H9 (cell line): ENCODE results near the gene CEP83. TPM values are rescaled to one million over a fixed set of nuclear protein-coding genes. Genes with fewer than 3 reads are reported as not detected.

Experiments
- DNase-seq: peaks from one replicate; pipeline ENCODE4 v3.0.0-alpha.2; 2017
- H2AFZ ChIP-seq: one replicate; pipeline ENCODE4 v1.6.1; 2013; ENCODE audit warnings: mild to moderate bottlenecking, low read length, control low read depth, moderate library complexity
- H2AK5ac ChIP-seq: 2 replicates; pipeline ENCODE4 v1.6.1; 2013; ENCODE audit warnings: low read length, control low read depth, mixed read lengths; ENCODE audit not compliant: insufficient read length
- H2BK120ac ChIP-seq: one replicate; pipeline ENCODE4 v1.6.1; 2013; ENCODE audit warnings: low read depth, mild to moderate bottlenecking, low read length, control low read depth, inconsistent platforms; ENCODE audit not compliant: poor library complexity, severe bottlenecking
- H2BK12ac ChIP-seq: 2 replicates; pipeline ENCODE4 v1.6.1; 2013; ENCODE audit warnings: low read length, control low read depth, mixed read lengths, low read depth; ENCODE audit not compliant: insufficient read length
- H2BK15ac ChIP-seq: 2 replicates; pipeline ENCODE4 v1.6.1; 2013; ENCODE audit warnings: low read depth, low read length, control low read depth
- H2BK20ac ChIP-seq: one replicate; pipeline ENCODE4 v1.6.1; 2013; ENCODE audit warnings: low read depth, mild to moderate bottlenecking, low read length, control low read depth, inconsistent platforms; ENCODE audit not compliant: poor library complexity, severe bottlenecking
- H2BK5ac ChIP-seq: 2 replicates; pipeline ENCODE4 v1.6.1; 2013; ENCODE audit warnings: low read length, control low read depth, mixed read lengths; ENCODE audit not compliant: insufficient read length
- H3K14ac ChIP-seq: 2 replicates; pipeline ENCODE4 v1.6.1; 2013; ENCODE audit warnings: low read length, control low read depth; ENCODE audit not compliant: insufficient read depth
- H3K18ac ChIP-seq: 2 replicates; pipeline ENCODE4 v1.6.1; 2013; ENCODE audit warnings: low read depth, mild to moderate bottlenecking, mixed read lengths, low read length, control low read depth; ENCODE audit not compliant: insufficient read length
- H3K23ac ChIP-seq: 2 replicates; pipeline ENCODE4 v1.6.1; 2013; ENCODE audit warnings: low read length, control low read depth, mixed read lengths, low read depth; ENCODE audit not compliant: insufficient read length
- H3K23me2 ChIP-seq: 2 replicates; pipeline ENCODE4 v1.6.1; 2013; ENCODE audit warnings: low read depth, mild to moderate bottlenecking, mixed read lengths, low read length, control low read depth; ENCODE audit not compliant: insufficient read length, poor library complexity, severe bottlenecking
- H3K27ac ChIP-seq: 2 replicates; pipeline ENCODE4 v1.5.1; 2013; ENCODE audit warnings: low read length, control low read depth, mixed read lengths, low read depth; ENCODE audit not compliant: insufficient read length
- H3K27me3 ChIP-seq: 2 replicates; pipeline ENCODE4 v1.6.1; 2013; ENCODE audit warnings: low read length, control low read depth, inconsistent platforms; ENCODE audit not compliant: insufficient read depth
- H3K4ac ChIP-seq: 2 replicates; pipeline ENCODE4 v1.6.1; 2013; ENCODE audit warnings: low read depth, mild to moderate bottlenecking, control low read depth, inconsistent platforms, low read length, moderate library complexity
- H3K4me1 ChIP-seq: 2 replicates; pipeline ENCODE4 v1.6.1; 2013; ENCODE audit warnings: low read length, control low read depth, inconsistent platforms; ENCODE audit not compliant: insufficient read depth
- H3K4me2 ChIP-seq: 2 replicates; pipeline ENCODE4 v1.6.1; 2013; ENCODE audit warnings: low read length, control low read depth, mixed read lengths; ENCODE audit not compliant: insufficient read length, insufficient read depth
- H3K56ac ChIP-seq: 2 replicates; pipeline ENCODE4 v1.6.1; 2013; ENCODE audit warnings: low read depth, mild to moderate bottlenecking, mixed read lengths, low read length, control low read depth; ENCODE audit not compliant: insufficient read length
- H3K79me1 ChIP-seq: 2 replicates; pipeline ENCODE4 v1.6.1; 2013; ENCODE audit warnings: low read depth, mild to moderate bottlenecking, moderate library complexity, low read length, control low read depth, inconsistent platforms; ENCODE audit not compliant: insufficient read depth, poor library complexity, severe bottlenecking
- H3K79me2 ChIP-seq: 2 replicates; pipeline ENCODE4 v1.6.1; 2013; ENCODE audit warnings: low read length, control low read depth, inconsistent platforms; ENCODE audit not compliant: insufficient read depth
- H3K9ac ChIP-seq: 2 replicates; pipeline ENCODE4 v1.6.1; 2013; ENCODE audit warnings: low read length, control low read depth, mixed read lengths; ENCODE audit not compliant: insufficient read length; ENCODE audit errors: extremely low read depth
- H3K9me3 ChIP-seq: one replicate; pipeline ENCODE4 v1.6.1; 2013; ENCODE audit warnings: low read depth, low read length, inconsistent platforms; ENCODE audit not compliant: control insufficient read depth
- H3T11ph ChIP-seq: one replicate; pipeline ENCODE4 v1.6.1; 2013; ENCODE audit warnings: mild to moderate bottlenecking, low read length, control low read depth, inconsistent platforms
- H4K20me1 ChIP-seq: one replicate; pipeline ENCODE4 v1.6.1; 2013; ENCODE audit not compliant: control insufficient read depth, insufficient read length, insufficient read depth
- H4K5ac ChIP-seq: 2 replicates; pipeline ENCODE4 v1.6.1; 2013; ENCODE audit warnings: low read depth, mild to moderate bottlenecking, mixed read lengths, low read length, control low read depth; ENCODE audit not compliant: insufficient read length
- H4K8ac ChIP-seq: replicated peaks from 2 replicates; pipeline ENCODE4 v1.6.1; 2013; ENCODE audit warnings: low read length, control low read depth, mixed read lengths, low read depth; ENCODE audit not compliant: insufficient read length
- H4K91ac ChIP-seq: 2 replicates; pipeline ENCODE4 v1.6.1; 2013; ENCODE audit warnings: low read depth, mild to moderate bottlenecking, moderate library complexity, mixed read lengths, low read length, control low read depth; ENCODE audit not compliant: insufficient read length
- H3K27ac Mint-ChIP-seq, 3 experiments: 2 replicates in 2 of 3; 3 replicates in 1 of 3; pipeline ENCODE4 v1.8.0; 2020 to 2021; ENCODE audit warnings: mixed read lengths in 3 of 3, mild to moderate bottlenecking in 1 of 3, moderate library complexity in 1 of 3
- H3K27me3 Mint-ChIP-seq: 2 replicates; pipeline ENCODE4 v1.8.0; 2021; ENCODE audit warnings: low read depth, mild to moderate bottlenecking, moderate library complexity, mixed read lengths
- H3K36me3 Mint-ChIP-seq, 3 experiments: 2 replicates in 2 of 3; 3 replicates in 1 of 3; pipeline ENCODE4 v1.8.0; 2020 to 2021; ENCODE audit warnings: low read depth in 3 of 3, mixed read lengths in 3 of 3; ENCODE audit not compliant: insufficient read depth in 1 of 3
- H3K4me1 Mint-ChIP-seq, 2 experiments: 2 replicates each; pipeline ENCODE4 v1.8.0; 2020; ENCODE audit warnings: mixed read lengths in 2 of 2
- H3K4me3 Mint-ChIP-seq, 2 experiments: 2 replicates in 1 of 2; 3 replicates in 1 of 2; pipeline ENCODE4 v1.8.0; 2020 to 2021; ENCODE audit warnings: mild to moderate bottlenecking in 2 of 2, mixed read lengths in 2 of 2, moderate library complexity in 1 of 2
- H3K9me3 Mint-ChIP-seq, 2 experiments: 2 replicates in 1 of 2; 3 replicates in 1 of 2; pipeline ENCODE4 v1.8.0; 2020; ENCODE audit warnings: mild to moderate bottlenecking in 2 of 2, mixed read lengths in 2 of 2, moderate library complexity in 1 of 2
- CTCF ChIP-seq: fragments of 200-600 bp; sonication (generic); conservative IDR thresholded peaks from 3 replicates; pipeline ENCODE4 v1.8.0; 2021; ENCODE audit warnings: antibody characterized with exemption, mild to moderate bottlenecking
- WGBS: extraction: QIAGEN DNeasy Blood & Tissue Kit; methylation state at CpG from one replicate; pipeline ENCODE4 v1.1.7; 2013; ENCODE audit warnings: missing lambda C conversion rate, low lambda C conversion rate, mixed read lengths; ENCODE audit not compliant: insufficient read length; ENCODE audit errors: extremely low coverage; 5-methylcytosine and 5-hydroxymethylcytosine counted together
- total RNA-seq: library from RNA; stranded (reverse); gene quantifications from 2 replicates; pipeline ENCODE4 v1.2.1, GENCODE V29; 2021

CEP83 gene
- total RNA-seq, 1 experiment from 2014 or later: 26.5 TPM

GRCh38 chr12:94340573-94340972 lies 119.1 kb downstream of the CEP83 start:
- Histone ChIP-seq H3K23ac (no peak overlapping the region), H2BK120ac (no peak overlapping the region), H3K9ac (no peak overlapping the region), H3K9me3 (no peaks in the 10 kb centered on the region), H2BK15ac (no peak overlapping the region), H3K4ac (no peak overlapping the region), H3K18ac (no peak overlapping the region), H4K20me1 (no peaks in the 10 kb centered on the region), H2BK12ac (no peak overlapping the region), H3T11ph (no peak overlapping the region), H3K79me1 (no peaks in the 10 kb centered on the region), H2AFZ (no peak overlapping the region), H2AK5ac (no peak overlapping the region), H3K27ac (no peak overlapping the region), H3K4me1 (no peaks in the 10 kb centered on the region), H2BK20ac (no peak overlapping the region), H3K79me2 (no peaks in the 10 kb centered on the region), H4K5ac (no peak overlapping the region), H3K4me2 (no peak overlapping the region), H2BK5ac (no peak overlapping the region), H3K14ac (no peak overlapping the region), H3K56ac (no peak overlapping the region), H4K91ac (no peak overlapping the region), H4K8ac (no peak overlapping the region), H3K27me3 (no peaks in the 10 kb centered on the region), H3K23me2 (no peaks in the 10 kb centered on the region)
- Mint-ChIP-seq H3K27me3 (no peaks in the 10 kb centered on the region), H3K4me1 (peaks cover 2% of the 10 kb centered on the region in 2 experiments; a peak in 1 of 4 replicates), H3K4me3 (no peak overlapping the region), H3K27ac (no peak overlapping the region), H3K9me3 (no peaks in the 10 kb centered on the region), H3K36me3 (peaks cover 3 to 9% (median 4%) of the 10 kb centered on the region in 3 experiments; a peak in 5 of 7 replicates)
- no peak for DNase-seq
- no peak for TF ChIP-seq CTCF
- WGBS: no CpG with 5 or more reads among the region's 6 CpGs
